ENCODE data around the gene IP6K3.
A peak's percentile ranks its signal among the peaks of the same experiment; 100 is the strongest.

The IP6K3 gene

GRCh38 chr6:33759887-33760629, 13.4 kb upstream of the IP6K3 start:
- DNase-seq (ENCODE audit: low spot score) = no peak

- no peak for DNase-seq (ENCODE audit: low spot score)
Observed at GRCh38 chr6:33758815-33759216, 12.1 kb upstream of the IP6K3 start.

- DNase-seq (ENCODE audit: low spot score) = no peak
Observed at GRCh38 chr6:33757906-33758305, 11.2 kb upstream of the IP6K3 start.

GRCh38 chr6:33757113-33757512, 10.4 kb upstream of the IP6K3 start:
- no peak for DNase-seq (ENCODE audit: low spot score)

GRCh38 chr6:33756211-33756954, 9.7 kb upstream of the IP6K3 start:
- DNase-seq (ENCODE audit: low spot score) = no peak

GRCh38 chr6:33755070-33755869, 8.6 kb upstream of the IP6K3 start:
- DNase-seq (ENCODE audit: low spot score) = no peak

- no peak for DNase-seq (ENCODE audit: low spot score)
Observed at GRCh38 chr6:33754222-33754621, 7.5 kb upstream of the IP6K3 start.

- no peak for DNase-seq (ENCODE audit: low spot score)
Observed at GRCh38 chr6:33752646-33753015, 5.9 kb upstream of the IP6K3 start.

GRCh38 chr6:33751771-33752645, 5.3 kb upstream of the IP6K3 start:
- DNase-seq (ENCODE audit: low spot score) = no peak

- DNase-seq (ENCODE audit: low spot score) = no peak
Observed at GRCh38 chr6:33750244-33750991, 3.7 kb upstream of the IP6K3 start.

GRCh38 chr6:33749401-33749800, 2.7 kb upstream of the IP6K3 start:
- DNase-seq (ENCODE audit: low spot score) = no peak

GRCh38 chr6:33748841-33749240, 2.1 kb upstream of the IP6K3 start:
- no peak for DNase-seq (ENCODE audit: low spot score)

- DNase-seq (ENCODE audit: low spot score) = no peak
Observed at GRCh38 chr6:33747823-33748222, 1.1 kb upstream of the IP6K3 start.

GRCh38 chr6:33746036-33746600, 587 bp downstream of the IP6K3 start:
- DNase-seq (ENCODE audit: low spot score) = no peak

GRCh38 chr6:33745548-33745947, 1.2 kb downstream of the IP6K3 start:
- no peak for DNase-seq (ENCODE audit: low spot score)

GRCh38 chr6:33744895-33745546, 1.7 kb downstream of the IP6K3 start:
- no peak for DNase-seq (ENCODE audit: low spot score)

GRCh38 chr6:33744001-33744848, 2.5 kb downstream of the IP6K3 start:
- DNase-seq (ENCODE audit: low spot score) = peak; percentile 72

- no peak for DNase-seq (ENCODE audit: low spot score)
Observed at GRCh38 chr6:33742837-33743236, 3.9 kb downstream of the IP6K3 start.

- no peak for DNase-seq (ENCODE audit: low spot score)
Observed at GRCh38 chr6:33742092-33742491, 4.6 kb downstream of the IP6K3 start.

All from CD4-positive, alpha-beta T cell treated with Interleukin-6 at 100 ng/mL for 8 hours (primary cell).